A549 (cell line): ENCODE data around the gene PLEKHA3.

Experiments
- ATOH8 ChIP-seq: fragments of 250-450 bp; sonication (Bioruptor Pico); IDR thresholded peaks from 2 replicates; pipeline ENCODE4 v1.5.0; 2020; ENCODE audit warnings: low read depth, mild to moderate bottlenecking, moderate library complexity
- BHLHE40 ChIP-seq: IDR thresholded peaks from 2 replicates; pipeline ENCODE4 v1.6.1; 2012; ENCODE audit warnings: low read depth, low read length, inconsistent platforms
- CEBPB ChIP-seq, 2 experiments: fragments of >200 bp in 1 of 2; sonication (Bioruptor Twin) in 1 of 2; formaldehyde crosslinking in 1 of 2; IDR thresholded peaks; 2 replicates each; pipeline ENCODE4 v1.6.1; 2012 to 2016
- EP300 ChIP-seq, 2 experiments: fragments of >200 bp; sonication (Bioruptor Twin); formaldehyde crosslinking; IDR thresholded peaks; 2 replicates in 1 of 2; 3 replicates in 1 of 2; pipeline ENCODE4 v1.6.1; 2016 to 2017
- NFE2L2 ChIP-seq: fragments of 150-350 bp; conservative IDR thresholded peaks from 2 replicates; pipeline ENCODE4 v1.6.1; 2014; ENCODE audit warnings: low read length
- POLR2A ChIP-seq: IDR thresholded peaks from 2 replicates; pipeline ENCODE4 v1.6.1; 2012; ENCODE audit warnings: mild to moderate bottlenecking, low read length
- RAD21 ChIP-seq, 2 experiments: fragments of >200 bp in 1 of 2; sonication (Bioruptor Twin) in 1 of 2; formaldehyde crosslinking in 1 of 2; IDR thresholded peaks in 1 of 2; conservative IDR thresholded peaks in 1 of 2; 2 replicates in 1 of 2; 3 replicates in 1 of 2; pipeline ENCODE4 v1.6.1; 2012 to 2018; ENCODE audit warnings: inconsistent platforms in 1 of 2
- SMC3 ChIP-seq: fragments of >200 bp; sonication (Bioruptor Twin); formaldehyde crosslinking; IDR thresholded peaks from 3 replicates; pipeline ENCODE4 v1.6.1; 2018; ENCODE audit warnings: inconsistent platforms
- TF ChIP-seq, protein P1 (sequence below): fragments of >200 bp; sonication (Bioruptor Twin); formaldehyde crosslinking; IDR thresholded peaks from 3 replicates; pipeline ENCODE4 v1.5.1; 2016
- TF ChIP-seq, protein P2 (sequence below): fragments of 150-350 bp; IDR thresholded peaks from 2 replicates; pipeline ENCODE4 v1.6.1; 2014; ENCODE audit warnings: low read depth, mild to moderate bottlenecking, low read length
- TF ChIP-seq, protein P3 (sequence below): IDR thresholded peaks from 2 replicates; pipeline ENCODE4 v1.6.1; 2012
- TF ChIP-seq, protein P4 (sequence below): IDR thresholded peaks from 2 replicates; pipeline ENCODE4 v1.6.1; 2012

GRCh38 chr2:178455947-178456346, 24.3 kb upstream of the PLEKHA3 start:
- TF ChIP-seq EP300 (IDR thresholded peaks at IDR 0.05) (no peak), RAD21 (conservative IDR thresholded peaks at IDR 0.05 in 1 of 2, IDR thresholded peaks at IDR 0.05 in 1 of 2) (no peak), POLR2A (no peak), ATOH8 (CRISPR knock-in tag) (no peak), SMC3 (no peak), NFE2L2 (no peak), CEBPB (IDR thresholded peaks at IDR 0.05) (no peak), BHLHE40 (no peak)
- TF ChIP-seq, protein P1, sequence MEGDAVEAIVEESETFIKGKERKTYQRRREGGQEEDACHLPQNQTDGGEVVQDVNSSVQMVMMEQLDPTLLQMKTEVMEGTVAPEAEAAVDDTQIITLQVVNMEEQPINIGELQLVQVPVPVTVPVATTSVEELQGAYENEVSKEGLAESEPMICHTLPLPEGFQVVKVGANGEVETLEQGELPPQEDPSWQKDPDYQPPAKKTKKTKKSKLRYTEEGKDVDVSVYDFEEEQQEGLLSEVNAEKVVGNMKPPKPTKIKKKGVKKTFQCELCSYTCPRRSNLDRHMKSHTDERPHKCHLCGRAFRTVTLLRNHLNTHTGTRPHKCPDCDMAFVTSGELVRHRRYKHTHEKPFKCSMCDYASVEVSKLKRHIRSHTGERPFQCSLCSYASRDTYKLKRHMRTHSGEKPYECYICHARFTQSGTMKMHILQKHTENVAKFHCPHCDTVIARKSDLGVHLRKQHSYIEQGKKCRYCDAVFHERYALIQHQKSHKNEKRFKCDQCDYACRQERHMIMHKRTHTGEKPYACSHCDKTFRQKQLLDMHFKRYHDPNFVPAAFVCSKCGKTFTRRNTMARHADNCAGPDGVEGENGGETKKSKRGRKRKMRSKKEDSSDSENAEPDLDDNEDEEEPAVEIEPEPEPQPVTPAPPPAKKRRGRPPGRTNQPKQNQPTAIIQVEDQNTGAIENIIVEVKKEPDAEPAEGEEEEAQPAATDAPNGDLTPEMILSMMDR = no peak
- TF ChIP-seq, protein P2, sequence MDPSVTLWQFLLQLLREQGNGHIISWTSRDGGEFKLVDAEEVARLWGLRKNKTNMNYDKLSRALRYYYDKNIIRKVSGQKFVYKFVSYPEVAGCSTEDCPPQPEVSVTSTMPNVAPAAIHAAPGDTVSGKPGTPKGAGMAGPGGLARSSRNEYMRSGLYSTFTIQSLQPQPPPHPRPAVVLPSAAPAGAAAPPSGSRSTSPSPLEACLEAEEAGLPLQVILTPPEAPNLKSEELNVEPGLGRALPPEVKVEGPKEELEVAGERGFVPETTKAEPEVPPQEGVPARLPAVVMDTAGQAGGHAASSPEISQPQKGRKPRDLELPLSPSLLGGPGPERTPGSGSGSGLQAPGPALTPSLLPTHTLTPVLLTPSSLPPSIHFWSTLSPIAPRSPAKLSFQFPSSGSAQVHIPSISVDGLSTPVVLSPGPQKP = no peak
- TF ChIP-seq, protein P3, sequence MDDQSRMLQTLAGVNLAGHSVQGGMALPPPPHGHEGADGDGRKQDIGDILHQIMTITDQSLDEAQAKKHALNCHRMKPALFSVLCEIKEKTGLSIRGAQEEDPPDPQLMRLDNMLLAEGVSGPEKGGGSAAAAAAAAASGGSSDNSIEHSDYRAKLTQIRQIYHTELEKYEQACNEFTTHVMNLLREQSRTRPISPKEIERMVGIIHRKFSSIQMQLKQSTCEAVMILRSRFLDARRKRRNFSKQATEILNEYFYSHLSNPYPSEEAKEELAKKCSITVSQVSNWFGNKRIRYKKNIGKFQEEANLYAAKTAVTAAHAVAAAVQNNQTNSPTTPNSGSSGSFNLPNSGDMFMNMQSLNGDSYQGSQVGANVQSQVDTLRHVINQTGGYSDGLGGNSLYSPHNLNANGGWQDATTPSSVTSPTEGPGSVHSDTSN = no peak
- TF ChIP-seq, protein P4, sequence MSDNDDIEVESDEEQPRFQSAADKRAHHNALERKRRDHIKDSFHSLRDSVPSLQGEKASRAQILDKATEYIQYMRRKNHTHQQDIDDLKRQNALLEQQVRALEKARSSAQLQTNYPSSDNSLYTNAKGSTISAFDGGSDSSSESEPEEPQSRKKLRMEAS = no peak
